ENCODE data around the gene BIN2.
"Not testable (repeated sequence)": the region's sequence is repeated elsewhere in the genome, so short reads cannot be mapped to it uniquely, and the experiment has no call there.

Gene BIN2

GRCh38 chr12:51343201-51343600 lies 19.2 kb upstream of the BIN2 start:
- DNase-seq, result no peak

- DNase-seq, result no peak
Measured at GRCh38 chr12:51342416-51342815, 18.4 kb upstream of the BIN2 start.

- DNase-seq, result peak; percentile 62
Measured at GRCh38 chr12:51341251-51342007, 17.5 kb upstream of the BIN2 start.

GRCh38 chr12:51339750-51340149 lies 15.8 kb upstream of the BIN2 start:
- DNase-seq, result no peak

GRCh38 chr12:51337336-51337735 lies 13.4 kb upstream of the BIN2 start:
- not testable (repeated sequence) for DNase-seq

GRCh38 chr12:51335931-51336330 lies 12.0 kb upstream of the BIN2 start:
- DNase-seq, result no peak

- no peak for DNase-seq
Measured at GRCh38 chr12:51334764-51335163, 10.8 kb upstream of the BIN2 start.

- DNase-seq, result no peak
Measured at GRCh38 chr12:51333536-51333935, 9.6 kb upstream of the BIN2 start.

GRCh38 chr12:51330186-51330585 lies 6.2 kb upstream of the BIN2 start:
- no peak for DNase-seq

- no peak for DNase-seq
Measured at GRCh38 chr12:51329742-51330141, 5.8 kb upstream of the BIN2 start.

- no peak for DNase-seq
Measured at GRCh38 chr12:51328587-51328986, 4.6 kb upstream of the BIN2 start.

- no peak for DNase-seq
Measured at GRCh38 chr12:51326698-51327439, 2.9 kb upstream of the BIN2 start.

- DNase-seq, result no peak
Measured at GRCh38 chr12:51324953-51325352, 979 bp upstream of the BIN2 start.

- DNase-seq, result no peak
Measured at GRCh38 chr12:51323317-51323960, 535 bp downstream of the BIN2 start.

GRCh38 chr12:51322452-51322851 lies 1.5 kb downstream of the BIN2 start:
- DNase-seq, result no peak

GRCh38 chr12:51321882-51322281 lies 2.1 kb downstream of the BIN2 start:
- no peak for DNase-seq

GRCh38 chr12:51320695-51321320 lies 3.2 kb downstream of the BIN2 start:
- DNase-seq, result peak; percentile 18

- no peak for DNase-seq
Measured at GRCh38 chr12:51320311-51320694, 3.7 kb downstream of the BIN2 start.

- DNase-seq, result no peak
Measured at GRCh38 chr12:51318846-51319599, 5.0 kb downstream of the BIN2 start.

- DNase-seq, result not testable (repeated sequence)
Measured at GRCh38 chr12:51318057-51318806, 5.7 kb downstream of the BIN2 start.

- no peak for DNase-seq
Measured at GRCh38 chr12:51311389-51311788, 12.6 kb downstream of the BIN2 start.
